Measurements from ENCODE around the gene DNAH1. TPM values are rescaled to one million over a fixed set of nuclear protein-coding genes. Genes with fewer than 3 reads are reported as not detected.

DNAH1 gene
- total and polyA plus RNA-seq, 2 of the 4 experiments (the other 2 are of a cell fraction): 2.0 to 4.0 TPM

DNA sequence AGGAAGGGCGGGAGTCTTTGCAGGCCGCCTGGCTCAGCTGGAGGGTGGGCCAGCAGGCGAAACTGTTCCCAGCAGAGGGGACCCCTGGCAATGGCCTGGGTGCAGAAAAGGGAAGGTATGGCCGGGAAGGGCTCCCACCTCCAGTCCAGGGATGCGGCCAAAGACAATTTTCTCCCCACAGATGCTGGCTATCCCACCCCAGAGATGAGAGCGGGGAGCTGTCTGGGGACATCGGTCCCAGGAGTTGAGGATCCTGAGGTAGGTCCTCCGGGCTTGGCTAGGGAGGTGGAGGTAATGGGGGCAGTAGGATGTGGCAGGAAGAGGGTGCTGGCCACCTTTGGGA is 127.1 kb downstream of the DNAH1 start:
- Histone ChIP-seq H3K27me3 (ENCODE audit: control insufficient read depth, insufficient read depth, low read length) (no peaks in the 10 kb centered on the region), H3K79me1 (ENCODE audit: low read depth in 1 of 2, low read length in 2 of 2) (no peaks in the 10 kb centered on the region), H3K27ac (ENCODE audit: insufficient read depth, low read length) (no peak overlapping the region), H2BK15ac (ENCODE audit: low read depth, low read length) (no peak overlapping the region), H3K9ac (ENCODE audit: low read depth, low read length) (no peak overlapping the region), H3K4me2 (ENCODE audit: low read depth, low read length) (no peak overlapping the region), H3K4me1 (ENCODE audit: control insufficient read depth, insufficient read depth, low read length) (no peaks in the 10 kb centered on the region), H2BK5ac (ENCODE audit: low read depth, low read length, poor library complexity, severe bottlenecking) (no peak overlapping the region), H4K8ac (ENCODE audit: low read depth in 2 of 2, low read length in 2 of 2) (no peak overlapping the region), H2AK9ac (replicated peaks; ENCODE audit: low read depth, low read length, poor library complexity) (no peak overlapping the region), H3K36me3 (ENCODE audit: control insufficient read depth, insufficient read depth, low read length) (no peaks in the 10 kb centered on the region), H3K9me3 (ENCODE audit: control insufficient read depth, insufficient read depth, low read length) (no peaks in the 10 kb centered on the region), H4K5ac (ENCODE audit: low read depth, low read length) (no peak overlapping the region), H4K20me1 (ENCODE audit: insufficient read depth, low read length) (no peaks in the 10 kb centered on the region; the same call in none of the 2 replicates), H2BK120ac (ENCODE audit: low read depth, low read length) (no peak overlapping the region), H3K14ac (replicated peaks; ENCODE audit: low read depth, low read length) (no peak overlapping the region), H3K56ac (ENCODE audit: extremely low read depth, insufficient read depth, low read length) (no peak overlapping the region), H3K18ac (ENCODE audit: low read depth, low read length) (no peak overlapping the region), H3K4ac (ENCODE audit: low read depth, low read length) (no peak overlapping the region), H3K4me3 (ENCODE audit: insufficient read depth, low read depth, low read length) (no peak overlapping the region), H3K9me1 (ENCODE audit: insufficient read depth, low read length) (no peaks in the 10 kb centered on the region), H2AK5ac (ENCODE audit: low read depth, low read length) (no peak overlapping the region), H3K23ac (ENCODE audit: low read depth, low read length) (no peak overlapping the region; the same call in 1 of the 2 replicates), H2BK20ac (ENCODE audit: low read depth, low read length) (no peak overlapping the region), H2AFZ (replicated peaks; ENCODE audit: low read length, poor library complexity) (no peak overlapping the region), H4K91ac (ENCODE audit: insufficient read depth, low read depth, low read length) (no peak overlapping the region)
- no CpG with 5 or more reads among the region's 8 CpGs for WGBS, 2 experiments (ENCODE audit: extremely low coverage in 2 of 2, insufficient read length in 1 of 2)
- intact Hi-C loops (cut with micrococcal nuclease) (no loop called here), dilution Hi-C loops (cut with HindIII; ENCODE audit: low sequenced_read_pairs, unreplicated experiment) (no loop called here), in situ Hi-C loops (cut with MboI; ENCODE audit: low sequenced_read_pairs) (no loop called here)
- POLR2A ChIA-PET (ENCODE audit: unreplicated experiment): no interaction called here
- TF ChIP-seq FOS (IDR thresholded peaks at IDR 0.05; ENCODE audit: low read depth, low read length) (no peak), SMC3 (IDR thresholded peaks at IDR 0.05; ENCODE audit: low read depth, low read length) (no peak), POLR2A (IDR thresholded peaks at IDR 0.05; ENCODE audit: low read depth, low read length) (no peak)
- TF ChIP-seq, protein P1, sequence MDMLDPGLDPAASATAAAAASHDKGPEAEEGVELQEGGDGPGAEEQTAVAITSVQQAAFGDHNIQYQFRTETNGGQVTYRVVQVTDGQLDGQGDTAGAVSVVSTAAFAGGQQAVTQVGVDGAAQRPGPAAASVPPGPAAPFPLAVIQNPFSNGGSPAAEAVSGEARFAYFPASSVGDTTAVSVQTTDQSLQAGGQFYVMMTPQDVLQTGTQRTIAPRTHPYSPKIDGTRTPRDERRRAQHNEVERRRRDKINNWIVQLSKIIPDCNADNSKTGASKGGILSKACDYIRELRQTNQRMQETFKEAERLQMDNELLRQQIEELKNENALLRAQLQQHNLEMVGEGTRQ (IDR thresholded peaks at IDR 0.05; ENCODE audit: low read depth, low read length): no peak
- no peak for ATAC-seq (ENCODE audit: low read depth)
- CTCF ChIA-PET: no interaction called here
- DNase-seq: no peak
- BruUV-seq (replicated peaks): no TSS peak
